Adrenal gland (tissue), 12 donors: ENCODE data around the gene TRPV2. TPM values are rescaled to one million over a fixed set of nuclear protein-coding genes. Genes with fewer than 3 reads are reported as not detected.
A peak's percentile ranks its signal among the peaks of the same experiment; 100 is the strongest.

Experiments used
- DNase-seq, 7 donors: peaks; one replicate each; pipeline ENCODE4 v3.0.0-alpha.2; 2019 to 2020
- H3K27ac ChIP-seq, 5 donors: fragments of 200-600 bp; sonication (generic) in 4 of 5; 1 replicate in 3 of 5; 2 replicates in 2 of 5; pipeline versions ENCODE4 v1.5.1 to v1.8.0; 2016 to 2020; ENCODE audit warnings: mild to moderate bottlenecking in 1 of 5
- H3K27me3 ChIP-seq: fragments of 200-600 bp; 2 replicates; pipeline ENCODE4 v1.8.0; 2021
- H3K36me3 ChIP-seq, 2 donors: fragments of 200-600 bp; replicated peaks in 1 of 2; 1 replicate in 1 of 2; 2 replicates in 1 of 2; pipeline versions ENCODE4 v1.5.1 to v1.8.0; 2018 to 2022
- H3K4me1 ChIP-seq, 2 donors: fragments of 200-600 bp; replicated peaks in 1 of 2; 1 replicate in 1 of 2; 2 replicates in 1 of 2; pipeline versions ENCODE4 v1.5.1 to v1.8.0; 2018 to 2021
- H3K4me3 ChIP-seq, 4 donors: fragments of 200-600 bp; sonication (generic) in 3 of 4; one replicate each; pipeline ENCODE4 v1.5.1; 2016 to 2018
- H3K9me3 ChIP-seq, 3 donors: fragments of 200-600 bp; sonication (generic) in 1 of 3; replicated peaks in 1 of 3; 1 replicate in 2 of 3; 2 replicates in 1 of 3; pipeline versions ENCODE4 v1.5.1 to v1.8.0; 2016 to 2021
- CTCF ChIP-seq, 6 experiments: fragments of 450-650 bp in 4 of 6; fragments of 200-600 bp in 2 of 6; sonication (generic) in 1 of 6; IDR thresholded peaks; 1 replicate in 5 of 6; 2 replicates in 1 of 6; pipeline versions ENCODE4 v1.5.1 to v1.8.0; 2016 to 2021; ENCODE audit warnings: antibody characterized with exemption in 6 of 6, mild to moderate bottlenecking in 2 of 6, moderate library complexity in 1 of 6
- POLR2A ChIP-seq, 2 donors: fragments of 450-650 bp; IDR thresholded peaks; one replicate each; pipeline ENCODE4 v1.6.1; 2017; ENCODE audit warnings: antibody characterized with exemption in 2 of 2, mild to moderate bottlenecking in 2 of 2, moderate library complexity in 1 of 2
- WGBS, 4 donors: extraction: QIAGEN DNeasy Blood & Tissue Kit in 2 of 4; methylation state at CpG; one replicate each; pipeline versions ENCODE4 v1.1.5 to v1.1.7; 2013 to 2017; 5-methylcytosine and 5-hydroxymethylcytosine counted together
- intact Hi-C, 2 donors: fragments of 100-400 bp; cut with DNase I; formaldehyde crosslinking; loops; one replicate each; pipeline versions ENCODE4 v1.14.1 to v1.15.0; 2022 to 2023
- polyA plus RNA-seq, 3 donors: library from polyadenylated mRNA; stranded (reverse); fragments of 200-250 nt in 2 of 3; fragments of 350-450 nt in 1 of 3; fragmentation: Illumina TruSeq in 1 of 3; extraction: RNeasy Lipid Tissue Mini Kit (QIAGEN cat#74804) in 1 of 3; gene quantifications; one replicate each; pipeline ENCODE4 v1.2.3, GENCODE V29; 2013 to 2014
- total RNA-seq, 9 donors: library from RNA; depleted of rRNA in 4 of 9; stranded (reverse); fragments of >200 nt in 4 of 9; fragments of 120-200 nt in 1 of 9; fragmentation: NEBNext Ultra II Directional in 1 of 9; extraction: Animal tissue kit (Norgen Biotek cat#: 25700) in 1 of 9; gene quantifications; one replicate each; pipeline versions ENCODE4 v1.1.0 to v1.2.4, GENCODE V29; 2013 to 2023
- donor health status: healthy with polysubstance abuse.
- donor health status: Bipolar disorder and iron deficiency.
- donor health status: DM: yes; HTN: yes; CAD: no.
- donor health status: DM: no; HTN: no; CAD: no.
- donor health status: DM: no; HTN: no; CAD: no.
- donor health status: DM: yes; HTN: yes; CAD: no.

TRPV2 gene
- total and polyA plus RNA-seq, 12 donors: 23.3 to 110 (median 50.6) TPM

- H3K27ac ChIP-seq: peak overlapping the region in 4 of 5 donors; percentile 72 to 88 (median 80)
- H3K4me1 ChIP-seq: peaks cover 15 to 24% of the 10 kb centered on the region in 2 donors
- H3K27me3 ChIP-seq: no peaks in the 10 kb centered on the region
- 74 to 84% (median 82%) methylated on average over 8 to 10 of the region's 10 CpGs; no CpG with 5 or more reads in 1 of the 4 donors for WGBS, 4 donors
- no peak overlapping the region for H3K4me3 ChIP-seq
- H3K9me3 ChIP-seq: no peaks in the 10 kb centered on the region
- intact Hi-C loops: no loop called here
- DNase-seq: no peak
- H3K36me3 ChIP-seq: peaks cover 0 to 27% of the 10 kb centered on the region in 2 donors
- TF ChIP-seq CTCF (IDR thresholded peaks at IDR 0.05) (no peak), POLR2A (IDR thresholded peaks at IDR 0.05) (no peak)
Measured at GRCh38 chr17:16419929-16420271, 4.5 kb downstream of the TRPV2 start.

GRCh38 chr17:16422416-16422815, 7.0 kb downstream of the TRPV2 start:
- H3K4me3 ChIP-seq: no peak overlapping the region
- intact Hi-C loops: no loop called here
- no peak for TF ChIP-seq POLR2A (IDR thresholded peaks at IDR 0.05)
- no peak for TF ChIP-seq CTCF (IDR thresholded peaks at IDR 0.05)
- no peaks in the 10 kb centered on the region for H3K9me3 ChIP-seq
- no peaks in the 10 kb centered on the region for H3K27me3 ChIP-seq
- peaks cover 0 to 41% of the 10 kb centered on the region in 2 donors for H3K36me3 ChIP-seq
- H3K27ac ChIP-seq: no peak overlapping the region
- WGBS, 4 donors: 88 to 100% (median 94%) methylated on average over 6 to 7 of the region's 7 CpGs
- no peak for DNase-seq
- peaks cover 7 to 17% of the 10 kb centered on the region in 2 donors for H3K4me1 ChIP-seq

DNA sequence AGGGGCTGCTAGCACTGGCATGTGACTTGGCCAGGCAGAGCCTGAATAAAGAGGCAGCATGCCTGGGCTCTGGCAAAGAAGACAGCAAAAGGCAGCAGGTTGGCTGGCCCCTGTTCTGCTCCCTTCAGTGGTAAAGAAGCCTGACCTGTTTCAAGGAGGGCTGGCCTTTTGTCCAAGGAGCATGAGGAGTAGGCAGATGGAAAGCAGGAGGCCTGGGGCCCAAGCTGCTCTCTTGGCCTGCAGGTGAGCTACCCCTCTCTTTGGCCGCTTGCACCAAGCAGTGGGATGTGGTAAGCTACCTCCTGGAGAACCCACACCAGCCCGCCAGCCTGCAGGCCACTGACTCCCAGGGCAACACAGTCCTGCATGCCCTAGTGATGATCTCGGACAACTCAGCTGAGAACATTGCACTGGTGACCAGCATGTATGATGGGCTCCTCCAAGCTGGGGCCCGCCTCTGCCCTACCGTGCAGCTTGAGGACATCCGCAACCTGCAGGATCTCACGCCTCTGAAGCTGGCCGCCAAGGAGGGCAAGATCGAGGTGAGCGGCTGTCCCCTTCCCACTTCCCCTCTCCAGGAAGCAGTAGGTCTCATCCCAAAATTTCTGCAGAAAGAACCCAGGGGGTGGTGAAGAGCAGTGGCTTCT, 8.0 kb downstream of the TRPV2 start:
- Histone ChIP-seq H3K36me3 (peaks cover 0 to 41% of the 10 kb centered on the region in 2 donors), H3K4me1 (peaks cover 7 to 17% of the 10 kb centered on the region in 2 donors), H3K27me3 (no peaks in the 10 kb centered on the region), H3K27ac (no peak overlapping the region), H3K4me3 (no peak overlapping the region), H3K9me3 (no peaks in the 10 kb centered on the region)
- WGBS, 4 donors: 83 to 94% (median 92%) methylated on average over 3 to 10 of the region's 10 CpGs
- TF ChIP-seq CTCF (IDR thresholded peaks at IDR 0.05) (no peak), POLR2A (IDR thresholded peaks at IDR 0.05) (no peak)
- intact Hi-C loops: no loop called here
- DNase-seq: no peak

- intact Hi-C loops: no loop called here
- Histone ChIP-seq H3K4me3 (no peak overlapping the region), H3K9me3 (no peaks in the 10 kb centered on the region), H3K36me3 (peaks cover 0 to 51% of the 10 kb centered on the region in 2 donors), H3K27ac (no peak overlapping the region), H3K27me3 (no peaks in the 10 kb centered on the region), H3K4me1 (no peaks in the 10 kb centered on the region)
- TF ChIP-seq CTCF (IDR thresholded peaks at IDR 0.05) (no peak), POLR2A (IDR thresholded peaks at IDR 0.05) (no peak)
- no peak for DNase-seq
- WGBS, 4 donors: 65 to 82% (median 70%) methylated on average over 6 of the region's 6 CpGs
Measured at GRCh38 chr17:16425202-16425601, 9.8 kb downstream of the TRPV2 start.
